GM23338 (cell line): Measurements from ENCODE around the gene GRID1.

ENCODE experiments used
- CTCF ChIP-seq, 2 experiments: fragments of 200-600 bp in 1 of 2; sonication (generic) in 1 of 2; conservative IDR thresholded peaks; 2 replicates each; pipeline versions ENCODE4 v1.5.1 to v1.6.1; 2016 to 2017; ENCODE audit warnings: antibody characterized with exemption in 2 of 2, low read depth in 2 of 2, mild to moderate bottlenecking in 2 of 2, moderate library complexity in 1 of 2
- ETS1 ChIP-seq: IDR thresholded peaks from 2 replicates; pipeline ENCODE4 v1.6.1; 2016; ENCODE audit warnings: antibody characterized with exemption
- EZH2 ChIP-seq: fragments of 200-600 bp; sonication (generic); IDR thresholded peaks from one replicate; pipeline ENCODE4 v1.8.0; 2017; ENCODE audit warnings: antibody characterized with exemption, mild to moderate bottlenecking, low read depth; ENCODE audit not compliant: unreplicated experiment
- JUNB ChIP-seq: IDR thresholded peaks from one replicate; pipeline ENCODE4 v1.6.1; 2016; ENCODE audit warnings: antibody characterized with exemption; ENCODE audit not compliant: unreplicated experiment
- NANOG ChIP-seq: IDR thresholded peaks from 2 replicates; pipeline ENCODE4 v1.6.1; 2016; ENCODE audit warnings: antibody characterized with exemption, borderline replicate concordance
- POLR2AphosphoS5 ChIP-seq: IDR thresholded peaks from 2 replicates; pipeline ENCODE4 v1.6.1; 2016; ENCODE audit warnings: antibody characterized with exemption, low read depth
- REST ChIP-seq: IDR thresholded peaks from one replicate; pipeline ENCODE4 v1.6.1; 2018; ENCODE audit warnings: antibody characterized with exemption; ENCODE audit not compliant: unreplicated experiment
- STAT1 ChIP-seq: IDR thresholded peaks from one replicate; pipeline ENCODE4 v1.6.1; 2016; ENCODE audit warnings: antibody characterized with exemption; ENCODE audit not compliant: unreplicated experiment
- ZNF331 ChIP-seq: fragments of 250-450 bp; sonication (Bioruptor Pico); IDR thresholded peaks from 2 replicates; pipeline ENCODE4 v1.5.0; 2020; ENCODE audit warnings: low read depth, mild to moderate bottlenecking, moderate library complexity

- TF ChIP-seq POLR2AphosphoS5 (no peak), CTCF (conservative IDR thresholded peaks at IDR 0.05; ENCODE audit: low read depth in 2 of 2) (no peak), REST (no peak), EZH2 (no peak), ETS1 (no peak), NANOG (no peak), STAT1 (no peak), JUNB (no peak), ZNF331 (CRISPR knock-in tag) (no peak)
These were observed 4.5 kb downstream of the GRID1 start for GRCh38 chr10:86362129-86362527.
